HG03575 (cell line): ENCODE results near the gene GNAQ.

Experiments used
- ATAC-seq: cut with Tn5 transposase; IDR thresholded peaks from one replicate; pipeline ENCODE4 v1.9.1; 2021; ENCODE audit not compliant: unreplicated experiment, insufficient number of reproducible peaks, low FRiP score; ENCODE audit errors: extremely low read depth

Gene GNAQ

GRCh38 chr9:77817590-77818311 is 213.9 kb downstream of the GNAQ start:
- ATAC-seq = no peak

- ATAC-seq = no peak
These were observed 214.8 kb downstream of the GNAQ start for GRCh38 chr9:77816641-77817341.

GRCh38 chr9:77815260-77815659 is 216.4 kb downstream of the GNAQ start:
- ATAC-seq = no peak

GRCh38 chr9:77811832-77812231 is 219.8 kb downstream of the GNAQ start:
- no peak for ATAC-seq

GRCh38 chr9:77810637-77811119 is 220.9 kb downstream of the GNAQ start:
- no peak for ATAC-seq

GRCh38 chr9:77810047-77810446 is 221.6 kb downstream of the GNAQ start:
- no peak for ATAC-seq

GRCh38 chr9:77809552-77809951 is 222.1 kb downstream of the GNAQ start:
- ATAC-seq = no peak

GRCh38 chr9:77808751-77809081 is 222.9 kb downstream of the GNAQ start:
- no peak for ATAC-seq

- ATAC-seq = no peak
These were observed 223.5 kb downstream of the GNAQ start for GRCh38 chr9:77807846-77808750.

- ATAC-seq = no peak
These were observed 224.3 kb downstream of the GNAQ start for GRCh38 chr9:77807281-77807683.

GRCh38 chr9:77806741-77807140 is 224.9 kb downstream of the GNAQ start:
- ATAC-seq = no peak

GRCh38 chr9:77805810-77806209 is 225.8 kb downstream of the GNAQ start:
- ATAC-seq = no peak

- ATAC-seq = no peak
These were observed 228.2 kb downstream of the GNAQ start for GRCh38 chr9:77803423-77803822.

- no peak for ATAC-seq
These were observed 228.9 kb downstream of the GNAQ start for GRCh38 chr9:77802515-77803293.

GRCh38 chr9:77802064-77802463 is 229.5 kb downstream of the GNAQ start:
- ATAC-seq = no peak

GRCh38 chr9:77800924-77801551 is 230.6 kb downstream of the GNAQ start:
- no peak for ATAC-seq

GRCh38 chr9:77798140-77798539 is 233.5 kb downstream of the GNAQ start:
- no peak for ATAC-seq

- no peak for ATAC-seq
These were observed 236.6 kb downstream of the GNAQ start for GRCh38 chr9:77794985-77795384.
